PC-3 (cell line): ENCODE measurements around the gene RAD17. TPM values are rescaled to one million over a fixed set of nuclear protein-coding genes. Genes with fewer than 3 reads are reported as not detected.

Source experiments
- ATAC-seq: fragments of 200-7000 bp; cut with Tn5 transposase; 2 replicates; pipeline ENCODE4 v1.9.1; 2020; ENCODE audit warnings: mild to moderate bottlenecking, moderate library complexity
- BruUV-seq: library from RNA; stranded (reverse); fragments of 400-500 nt; replicated peaks from 2 replicates; lab custom pipeline; 2021; lab: Mats Ljungman, UMichigan
- CTCF ChIA-PET: fragments of 300-600 bp; sonication (Branson Sonifier 250); formaldehyde crosslinking; loops from one replicate; lab custom pipeline; 2022; ENCODE audit warnings: antibody characterized with exemption; lab: Charles Lee
- POLR2A ChIA-PET: fragments of 300-600 bp; sonication (Branson Sonifier 250); formaldehyde crosslinking; loops from one replicate; lab custom pipeline; 2022; ENCODE audit warnings: antibody characterized with exemption; ENCODE audit not compliant: unreplicated experiment; lab: Charles Lee
- DNase-seq: peaks from one replicate; pipeline ENCODE4 v3.0.0-alpha.2; 2015
- H2AFZ ChIP-seq: fragments of 300-600 bp; sonication (generic); 2 replicates; pipeline ENCODE4 v1.6.0; 2016; ENCODE audit warnings: antibody characterized with exemption, low read length
- H3F3A ChIP-seq: fragments of 300-600 bp; sonication (generic); one replicate; pipeline ENCODE4 v1.6.0; 2017; ENCODE audit warnings: antibody characterized with exemption, low read length, control low read depth, mild to moderate bottlenecking; ENCODE audit not compliant: unreplicated experiment
- H3K27ac ChIP-seq: fragments of 300-600 bp; sonication (generic); 2 replicates; pipeline ENCODE4 v1.5.1; 2016; ENCODE audit warnings: mild to moderate bottlenecking, low read length
- H3K27me3 ChIP-seq: fragments of 300-600 bp; sonication (generic); 2 replicates; pipeline ENCODE4 v1.6.1; 2016; ENCODE audit warnings: low read length, mixed read lengths
- H3K36me3 ChIP-seq: fragments of 300-600 bp; sonication (generic); 2 replicates; pipeline ENCODE4 v1.6.1; 2016; ENCODE audit warnings: low read depth, mixed run types, low read length, mixed read lengths
- H3K4me1 ChIP-seq: fragments of 300-600 bp; sonication (generic); 2 replicates; pipeline ENCODE4 v1.5.1; 2016; ENCODE audit warnings: low read length; ENCODE audit not compliant: insufficient read depth
- H3K4me2 ChIP-seq: fragments of 300-600 bp; sonication (generic); 2 replicates; pipeline ENCODE4 v1.6.0; 2016; ENCODE audit warnings: low read length
- H3K4me3 ChIP-seq: fragments of 300-600 bp; sonication (generic); 2 replicates; pipeline ENCODE4 v1.5.1; 2016; ENCODE audit warnings: mild to moderate bottlenecking, low read length, mixed read lengths
- H3K79me2 ChIP-seq: fragments of 300-600 bp; sonication (generic); 2 replicates; pipeline ENCODE4 v1.6.1; 2017; ENCODE audit warnings: low read length, mixed read lengths
- H3K9ac ChIP-seq: fragments of 300-600 bp; sonication (generic); 2 replicates; pipeline ENCODE4 v1.6.0; 2016; ENCODE audit warnings: mild to moderate bottlenecking, low read length
- H3K9me2 ChIP-seq: fragments of 300-600 bp; sonication (generic); replicated peaks from 2 replicates; pipeline ENCODE4 v1.6.1; 2016; ENCODE audit warnings: mixed run types, low read length, mixed read lengths
- H3K9me3 ChIP-seq: fragments of 300-600 bp; sonication (generic); 2 replicates; pipeline ENCODE4 v1.6.1; 2016; ENCODE audit warnings: low read length, mixed read lengths
- H4K20me1 ChIP-seq: fragments of 300-600 bp; sonication (generic); 2 replicates; pipeline ENCODE4 v1.6.1; 2016; ENCODE audit warnings: low read length, mixed read lengths
- CTCF ChIP-seq: fragments of 300-600 bp; sonication (generic); conservative IDR thresholded peaks from 2 replicates; pipeline ENCODE4 v1.5.1; 2017; ENCODE audit warnings: antibody characterized with exemption, low read depth, mild to moderate bottlenecking, low read length
- EZH2 ChIP-seq: fragments of 300-600 bp; sonication (generic); IDR thresholded peaks from one replicate; pipeline ENCODE4 v1.6.1; 2017; ENCODE audit warnings: antibody characterized with exemption, mild to moderate bottlenecking, low read length; ENCODE audit not compliant: unreplicated experiment
- EZH2phosphoT487 ChIP-seq: fragments of 300-600 bp; sonication (generic); IDR thresholded peaks from 2 replicates; pipeline ENCODE4 v1.6.1; 2018; ENCODE audit warnings: mild to moderate bottlenecking, antibody characterized with exemption, low read length, borderline replicate concordance
- intact Hi-C: fragments of 100-400 bp; cut with micrococcal nuclease; formaldehyde crosslinking; loops from 2 replicates; pipeline ENCODE4 v1.9.0; 2023
- total RNA-seq: library from RNA; depleted of rRNA; stranded (reverse); fragments of >200 nt; gene quantifications from 2 replicates; pipeline ENCODE4 v1.2.3, GENCODE V29; 2014

The RAD17 gene
- total RNA-seq, 1 experiment from 2014 or later: 13.5 TPM

- H3K9me3 ChIP-seq: no peaks in the 10 kb centered on the region
- H3K9ac ChIP-seq: no peak overlapping the region
- H3K79me2 ChIP-seq: no peaks in the 10 kb centered on the region
- H3K27me3 ChIP-seq: no peaks in the 10 kb centered on the region
- H3K36me3 ChIP-seq: no peaks in the 10 kb centered on the region
- ChIA-PET POLR2A (no interaction called here), CTCF (no interaction called here)
- H4K20me1 ChIP-seq: no peaks in the 10 kb centered on the region
- DNase-seq (no peak), ATAC-seq (no peak)
- no peaks in the 10 kb centered on the region for H3K9me2 ChIP-seq
- no peak overlapping the region for H2AFZ ChIP-seq
- intact Hi-C loops: no loop called here
- no peak for TF ChIP-seq CTCF
- TF ChIP-seq EZH2: no peak
- TF ChIP-seq EZH2phosphoT487: no peak
- no peak overlapping the region for H3K27ac ChIP-seq
- no peaks in the 10 kb centered on the region for H3K4me1 ChIP-seq
- no peak overlapping the region for H3K4me2 ChIP-seq
- no peaks in the 10 kb centered on the region for H3F3A ChIP-seq
- H3K4me3 ChIP-seq: no peak overlapping the region
- BruUV-seq: no TSS peak
These were observed 26.5 kb upstream of the RAD17 start for GRCh38 chr5:69343083-69343482.

GRCh38 chr5:69350664-69351063 is 19.0 kb upstream of the RAD17 start:
- DNase-seq: no peak
- H3K9me2 ChIP-seq: no peaks in the 10 kb centered on the region
- no peak overlapping the region for H3K27ac ChIP-seq

More at GRCh38 chr5:69350664-69351063, 19.0 kb upstream of the RAD17 start:
- intact Hi-C loops: loop anchor here (10.0 kb wide), 1 partner anchor 54 kb away; no protein-coding TSS in a partner anchor
- H3K9ac ChIP-seq: no peak overlapping the region
- no peaks in the 10 kb centered on the region for H3K27me3 ChIP-seq
- POLR2A ChIA-PET: no interaction called here
- no peaks in the 10 kb centered on the region for H3K4me1 ChIP-seq
- BruUV-seq: no TSS peak
- no peaks in the 10 kb centered on the region for H3K79me2 ChIP-seq
- CTCF ChIA-PET: no interaction called here
- no peaks in the 10 kb centered on the region for H3K9me3 ChIP-seq
- no peaks in the 10 kb centered on the region for H4K20me1 ChIP-seq
- TF ChIP-seq EZH2 (no peak), EZH2phosphoT487 (no peak), CTCF (no peak)
- H3F3A ChIP-seq: no peaks in the 10 kb centered on the region
- no peak overlapping the region for H2AFZ ChIP-seq
- peaks cover 9% of the 10 kb centered on the region for H3K36me3 ChIP-seq
- no peak for ATAC-seq
- no peak overlapping the region for H3K4me2 ChIP-seq
- H3K4me3 ChIP-seq: no peak overlapping the region
